Activated naive CD4-positive, alpha-beta T cell treated with anti-CD3 and anti-CD28 coated beads, Interleukin-2, amount 50 U/mL, for 16 hours (primary cell): ENCODE results near the gene TRIM46.
A peak's percentile ranks its signal among the peaks of the same experiment; 100 is the strongest.
"Not testable (repeated sequence)": the region's sequence is repeated elsewhere in the genome, so short reads cannot be mapped to it uniquely, and the experiment has no call there.

Source experiments
- DNase-seq: peaks from one replicate; pipeline ENCODE4 v3.0.0-alpha.2; 2020

Gene TRIM46

DNA sequence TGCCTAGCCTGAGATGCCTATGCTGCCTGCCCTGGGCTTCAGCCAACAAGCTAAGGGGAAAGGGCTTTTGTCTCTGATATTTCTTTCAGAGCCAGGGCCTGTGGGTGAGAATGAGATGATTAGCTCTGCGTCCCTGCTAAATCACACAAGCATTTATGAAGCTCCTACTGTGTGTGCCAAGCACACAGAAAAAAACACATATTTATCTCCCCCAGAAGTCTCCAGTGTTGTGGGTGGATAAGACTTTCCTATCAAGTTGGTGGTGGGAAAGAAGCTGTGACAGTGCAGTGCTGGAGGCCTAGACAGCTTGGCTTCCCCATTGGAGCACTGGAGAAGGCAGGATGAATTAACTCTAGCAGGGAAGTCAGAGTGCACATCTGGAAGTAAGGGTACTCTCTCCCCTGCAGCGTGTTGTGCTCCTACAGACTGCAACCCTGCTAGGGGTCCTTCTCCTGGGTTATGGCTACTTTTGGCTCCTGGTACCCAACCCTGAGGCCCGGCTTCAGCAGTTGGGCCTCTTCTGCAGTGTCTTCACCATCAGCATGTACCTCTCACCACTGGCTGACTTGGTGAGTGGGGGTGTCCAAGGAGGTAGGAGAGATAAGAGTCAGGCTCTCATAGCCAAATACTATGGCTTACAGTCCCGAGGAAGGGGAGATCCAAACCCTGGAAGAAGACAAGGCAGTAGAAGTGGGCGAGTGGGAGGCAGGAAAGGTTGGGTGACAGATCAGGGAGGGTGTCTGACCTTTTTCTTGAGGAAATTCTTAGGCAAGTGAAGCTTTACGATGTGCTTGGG, 36.3 kb upstream of the TRIM46 start:
- DNase-seq = no peak

DNA sequence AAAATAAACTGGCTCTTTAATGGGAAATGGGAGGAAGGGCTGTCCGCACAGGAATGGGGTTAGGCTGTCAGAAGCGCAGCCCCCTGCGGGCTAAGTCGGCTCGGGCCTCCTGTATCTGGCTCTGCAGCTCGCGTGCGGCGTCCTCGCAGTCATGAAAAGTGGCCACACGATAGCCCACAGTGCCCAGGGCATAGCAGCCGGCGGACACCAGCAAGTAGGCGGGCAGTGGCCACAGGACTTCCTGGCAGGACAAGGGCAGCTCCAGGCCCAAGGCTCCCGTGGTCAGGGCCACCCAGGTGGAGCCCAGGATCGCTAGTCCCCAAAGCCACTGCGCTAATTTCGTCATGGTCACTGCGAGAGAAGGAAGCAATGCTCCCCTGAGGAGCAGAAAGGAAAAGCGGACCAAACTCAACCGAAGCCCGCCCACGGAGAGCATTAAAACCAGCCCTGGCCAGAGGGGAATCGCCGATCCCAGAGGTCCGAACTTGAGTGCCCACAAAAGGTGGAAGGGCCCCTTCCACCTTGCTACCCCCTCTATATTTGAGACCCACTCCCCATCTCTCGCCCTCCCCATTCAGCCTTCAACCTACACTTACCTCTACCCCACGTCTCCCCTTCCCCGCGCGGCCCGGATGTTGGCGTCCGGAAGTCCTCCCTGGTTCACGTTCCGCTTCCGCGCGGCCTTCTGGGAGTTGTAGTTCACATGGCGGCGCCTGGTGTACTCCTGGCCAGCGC, 33.6 kb upstream of the TRIM46 start, which contains the start of gene DPM3:
DPM3 (minus strand) TSS at position 637 of the 735 bp plus-strand sequence; CDS start at position 346, 291 bp downstream.
- peak; percentile 92 for DNase-seq

GRCh38 chr1:155140630-155140953, 33.1 kb upstream of the TRIM46 start:
- DNase-seq = no peak

- no peak for DNase-seq
Observed at GRCh38 chr1:155141749-155142148, 31.9 kb upstream of the TRIM46 start.

- DNase-seq = no peak
Observed at GRCh38 chr1:155145491-155145890, 28.2 kb upstream of the TRIM46 start.

GRCh38 chr1:155155996-155156643, 17.5 kb upstream of the TRIM46 start:
- not testable (repeated sequence) for DNase-seq

DNA sequence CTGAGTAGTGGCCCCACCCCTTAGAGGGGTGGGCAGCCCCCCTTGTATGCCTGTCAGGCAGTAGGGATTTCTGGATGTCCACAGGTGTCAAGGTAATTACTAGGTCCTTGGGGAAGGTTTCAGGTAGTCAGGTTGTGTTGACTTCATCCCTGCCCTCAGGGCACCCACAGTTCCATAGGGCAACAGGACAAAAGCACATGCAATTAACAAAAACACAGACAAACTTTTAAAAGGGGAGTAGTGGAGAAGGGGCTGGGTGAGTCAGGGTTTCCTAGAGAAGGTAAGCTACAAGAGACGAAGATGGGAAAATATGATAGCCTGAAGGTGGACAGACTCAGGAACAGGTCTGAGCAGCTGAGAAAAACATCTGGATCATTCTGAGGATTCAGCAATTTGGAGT, 14.7 kb upstream of the TRIM46 start:
- DNase-seq = no peak

DNA sequence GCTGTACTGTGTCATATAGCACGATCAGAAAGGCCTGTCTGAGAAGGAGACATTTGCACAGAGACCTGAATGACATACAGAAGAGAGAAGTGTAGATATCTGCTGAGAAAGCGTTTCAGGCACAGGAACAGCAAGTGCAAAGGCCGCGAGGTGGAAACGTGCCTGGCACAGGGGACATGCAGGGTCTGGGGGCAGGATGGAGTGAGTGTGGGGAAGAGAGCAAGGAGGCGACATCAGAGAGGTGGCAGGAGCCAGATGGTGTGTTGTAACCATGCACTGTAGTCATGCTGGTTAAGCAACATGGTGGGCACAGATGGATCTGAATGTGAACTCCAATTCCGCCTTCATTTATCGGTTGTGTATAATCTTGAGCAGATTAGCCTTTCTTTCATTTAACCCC, 13.5 kb upstream of the TRIM46 start:
- no peak for DNase-seq

DNA sequence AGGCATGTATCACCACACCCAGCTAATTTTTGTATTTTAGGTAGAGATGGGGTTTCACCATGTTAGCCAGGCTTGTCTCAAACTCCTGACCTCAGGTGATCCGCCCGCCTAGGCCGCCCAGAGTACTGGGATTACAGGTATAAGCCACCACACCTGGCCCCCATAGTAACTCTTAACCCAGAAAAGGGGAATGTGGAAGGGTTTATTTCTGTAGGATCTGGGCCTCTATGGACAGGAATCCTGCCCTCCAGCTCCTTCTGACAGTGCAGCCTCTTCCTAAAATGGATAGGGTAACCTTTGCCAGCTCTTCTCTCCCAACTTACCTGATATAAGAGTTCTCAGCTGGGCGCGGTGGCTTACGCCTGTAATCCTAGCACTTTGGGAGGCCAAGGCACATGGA, 11.0 kb upstream of the TRIM46 start:
- not testable (repeated sequence) for DNase-seq

DNA sequence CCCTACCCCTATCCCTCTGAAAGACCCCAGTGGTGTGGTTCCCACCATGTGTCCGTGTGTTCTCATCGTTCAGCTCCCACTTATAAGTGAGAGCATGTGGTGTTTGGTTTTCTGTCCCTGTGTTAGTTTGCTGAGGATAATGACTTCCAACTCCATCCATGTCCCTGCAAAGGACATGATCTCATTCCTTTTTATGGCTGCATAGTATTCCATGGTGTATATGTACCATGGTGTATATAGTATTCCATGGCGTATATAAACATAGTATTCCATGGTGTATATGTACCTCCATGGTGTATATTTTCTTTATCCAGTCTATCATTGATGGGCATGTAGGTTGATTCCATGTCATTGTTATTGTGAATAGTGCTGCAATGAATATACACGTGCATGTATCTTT, 9.9 kb upstream of the TRIM46 start:
- DNase-seq = not testable (repeated sequence)

DNA sequence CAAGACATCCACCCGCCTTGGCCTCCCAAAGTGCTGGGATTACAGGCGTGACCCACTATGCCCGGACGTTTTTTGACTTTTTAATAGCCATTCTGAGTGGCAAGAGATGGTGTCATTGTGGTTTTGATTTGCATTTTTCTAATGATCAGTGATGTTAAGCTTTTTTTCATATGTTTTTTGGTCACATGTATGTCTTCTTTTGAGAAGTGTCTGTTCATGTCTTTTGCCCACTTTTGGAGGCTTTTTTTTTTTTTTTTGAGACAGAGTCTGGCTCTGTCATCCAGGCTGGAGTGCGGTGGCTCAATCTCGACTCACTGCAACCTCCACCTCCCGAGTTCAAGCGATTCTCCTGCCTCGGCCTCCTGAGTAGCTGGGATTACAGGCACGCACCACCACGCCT, 9.0 kb upstream of the TRIM46 start:
- not testable (repeated sequence) for DNase-seq

GRCh38 chr1:155166051-155166470, 7.6 kb upstream of the TRIM46 start:
- no peak for DNase-seq

DNA sequence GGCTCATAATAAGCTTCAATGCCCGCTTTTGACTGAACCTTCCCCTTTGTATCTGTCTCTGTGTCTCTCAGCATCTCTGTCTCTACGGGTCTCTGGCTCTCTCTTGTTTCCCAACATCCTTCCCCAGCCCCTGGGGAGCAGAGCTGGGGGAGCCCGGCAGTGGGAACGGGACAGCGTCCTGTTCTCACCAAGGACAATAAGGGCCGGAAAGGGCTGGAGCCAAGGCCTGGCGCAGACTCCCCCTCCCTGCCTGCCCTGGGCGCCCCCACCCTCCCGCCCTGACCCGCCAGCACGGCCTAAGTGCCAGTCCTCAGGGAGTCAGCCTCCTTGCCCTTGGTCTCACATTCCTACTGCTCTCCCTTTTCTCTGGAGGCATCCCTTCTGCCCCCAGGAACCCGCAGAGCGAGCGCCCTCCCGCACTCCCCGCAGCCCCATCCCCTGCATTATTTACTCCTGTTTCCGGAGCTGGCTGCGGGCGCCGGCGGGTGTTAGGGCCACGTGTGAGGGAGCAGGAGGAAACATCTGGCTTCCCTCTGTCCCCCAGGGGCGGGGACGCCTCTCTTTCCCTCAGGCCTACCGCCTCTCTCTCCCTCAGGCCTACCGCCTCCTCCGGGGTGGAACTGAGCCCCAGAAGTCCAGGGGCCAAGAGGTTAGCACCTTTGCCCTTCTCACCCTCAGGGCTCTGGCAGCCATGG, 7.0 kb upstream of the TRIM46 start:
- DNase-seq = no peak

- peak; percentile 81 for DNase-seq
Observed at GRCh38 chr1:155167166-155168104, 6.2 kb upstream of the TRIM46 start.

GRCh38 chr1:155168105-155168445, 5.6 kb upstream of the TRIM46 start:
- not testable (repeated sequence) for DNase-seq

GRCh38 chr1:155168456-155169210, 5.0 kb upstream of the TRIM46 start:
- DNase-seq = no peak

DNA sequence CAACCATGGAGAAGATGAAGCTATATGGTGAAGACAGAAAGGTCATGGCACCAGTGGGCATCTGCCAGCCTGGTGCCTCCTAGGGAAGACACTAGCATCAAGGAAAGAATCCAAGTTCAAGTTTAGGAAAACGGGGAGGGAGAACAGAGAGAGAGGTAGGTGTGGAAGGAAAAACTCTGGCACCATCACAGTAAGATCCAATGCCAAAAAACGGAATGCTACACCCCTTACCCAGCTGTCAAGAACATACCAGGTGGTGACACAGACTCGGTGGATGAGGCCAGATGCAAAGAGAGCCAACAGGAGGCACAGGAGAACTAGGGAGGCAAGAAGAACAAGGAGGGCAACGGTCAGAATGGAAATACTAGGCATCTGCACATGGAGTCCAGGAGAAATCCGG, 4.1 kb upstream of the TRIM46 start:
- no peak for DNase-seq

DNA sequence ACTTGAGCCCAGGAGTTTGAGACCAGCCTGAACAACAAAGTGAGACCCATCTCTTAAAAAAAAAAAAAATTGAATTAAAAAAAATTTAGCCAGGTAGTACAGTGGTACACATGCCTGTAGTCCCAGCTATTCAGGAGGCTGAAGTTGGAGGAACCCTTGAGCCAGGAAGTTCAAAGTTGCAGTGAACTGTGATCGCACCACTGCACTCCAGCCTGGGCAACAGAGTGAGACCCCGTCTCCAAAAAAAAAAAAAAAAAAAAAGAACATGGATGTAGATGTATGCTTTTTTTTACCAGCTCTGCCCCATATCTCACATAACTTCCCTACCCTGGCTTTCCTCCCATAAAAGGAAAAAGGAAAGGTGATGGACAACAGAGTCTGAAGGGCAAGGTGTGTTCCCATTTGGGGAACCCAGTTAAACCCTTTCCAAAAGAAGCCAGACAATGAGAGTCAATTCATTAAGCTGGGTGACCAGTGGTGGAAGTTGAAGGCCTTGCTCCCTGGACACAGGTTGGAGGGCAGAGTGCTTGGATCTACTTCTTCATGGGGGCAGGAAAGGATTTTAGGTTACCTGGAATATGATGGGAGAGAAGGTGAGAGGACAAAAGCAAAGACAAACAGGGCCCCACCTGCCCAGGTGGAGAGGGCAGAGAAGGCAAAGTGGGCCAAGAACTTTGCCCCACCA, 3.4 kb upstream of the TRIM46 start:
- DNase-seq = no peak

- no peak for DNase-seq
Observed at GRCh38 chr1:155170806-155171205, 2.8 kb upstream of the TRIM46 start.

DNA sequence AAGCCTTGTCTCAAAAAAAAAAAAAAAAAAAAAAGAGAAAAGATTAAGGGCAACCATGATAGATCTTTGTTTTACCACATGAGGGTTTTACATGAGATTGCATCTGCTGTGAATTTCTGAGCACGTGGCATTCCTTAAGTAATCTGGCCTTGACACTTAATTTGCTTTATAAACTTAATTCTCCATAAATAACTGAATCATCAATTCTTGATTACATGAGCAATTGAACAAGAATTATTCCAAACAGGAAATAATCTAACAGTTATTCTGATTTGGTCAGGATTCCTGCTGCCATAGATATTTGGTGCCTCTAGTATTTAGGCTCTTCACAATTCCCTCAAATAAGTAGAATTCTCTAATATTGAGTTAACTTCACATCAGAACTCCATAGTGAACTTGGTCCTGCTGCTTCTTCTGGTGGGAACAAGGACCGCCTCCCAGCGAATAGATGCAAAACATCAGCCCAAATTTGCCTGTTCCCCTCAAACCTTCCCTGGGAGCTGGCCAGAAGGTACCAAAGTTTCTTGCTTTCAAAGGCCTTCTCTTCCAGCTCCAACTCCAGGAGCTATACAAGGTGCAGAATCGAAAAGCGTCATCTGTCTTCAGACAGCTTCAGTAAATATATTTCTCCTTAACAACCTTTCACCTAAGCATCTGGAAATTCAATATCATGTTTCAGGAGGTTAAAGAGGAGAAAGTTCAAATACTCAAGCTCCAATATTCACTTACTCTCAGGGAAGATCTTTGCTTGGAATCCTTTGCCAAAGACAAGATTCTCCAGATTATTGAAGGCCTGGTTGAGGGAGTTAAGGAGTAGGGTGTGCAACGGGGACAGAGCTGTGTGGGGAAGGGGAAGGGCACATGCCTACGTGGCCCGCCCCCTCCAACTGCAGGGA, 1.6 kb upstream of the TRIM46 start:
- DNase-seq = peak; percentile 58
